ENCODE results near the gene ACKR2.
"Not testable (repeated sequence)": the region's sequence is repeated elsewhere in the genome, so short reads cannot be mapped to it uniquely, and the experiment has no call there.

ACKR2 gene

DNA sequence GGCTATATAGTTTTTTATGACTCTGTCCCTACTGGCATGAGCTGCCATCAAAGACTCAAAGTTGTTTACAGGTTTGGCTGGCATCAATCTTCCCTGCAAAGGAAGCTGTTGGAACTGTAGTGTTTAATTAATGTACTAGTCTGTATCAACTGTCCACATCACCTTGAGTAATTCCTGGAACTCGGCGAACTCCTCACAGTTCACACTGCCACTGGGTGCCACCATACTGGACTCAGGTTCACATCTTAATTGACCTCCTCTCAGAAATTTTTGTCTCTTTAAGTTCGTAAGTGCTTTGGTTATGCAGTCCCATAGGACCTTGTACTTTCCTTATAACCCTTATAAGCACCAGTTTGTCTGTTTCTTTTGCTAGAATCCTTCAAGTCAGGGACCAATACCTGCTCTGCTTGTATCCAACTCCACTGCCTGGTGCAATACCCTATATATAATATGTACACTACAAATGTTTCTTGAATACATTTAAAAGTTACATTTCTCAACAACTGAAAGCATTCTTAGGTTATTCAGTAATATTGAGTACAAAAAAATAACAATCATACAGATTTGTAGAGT lies 8.1 kb upstream of the ACKR2 start:
- in situ Hi-C loops (cut with HindIII; ENCODE audit: low sequenced_read_pairs): no loop called here

DNA sequence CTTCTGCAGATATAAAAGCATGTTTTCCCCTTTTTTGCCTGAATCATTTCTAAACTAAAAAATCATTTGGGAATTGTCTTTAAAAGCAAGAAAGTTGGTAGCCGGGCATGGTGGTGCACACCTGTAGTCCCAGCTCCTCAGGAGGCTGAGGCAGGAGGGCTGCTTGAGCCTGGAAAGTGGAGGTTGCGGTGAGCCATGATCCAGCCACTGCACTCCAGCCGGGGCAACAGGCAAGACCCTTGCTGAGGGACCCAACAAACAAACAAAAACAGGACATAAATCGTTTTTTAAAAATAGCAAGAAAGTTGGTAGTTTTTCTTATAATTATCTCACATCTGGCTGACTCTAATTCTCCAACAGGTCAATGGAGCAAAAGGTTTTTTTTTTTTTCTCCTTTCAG lies 7.5 kb upstream of the ACKR2 start:
- in situ Hi-C loops (cut with HindIII; ENCODE audit: low sequenced_read_pairs): no loop called here

- in situ Hi-C loops (cut with HindIII; ENCODE audit: low sequenced_read_pairs): no loop called here
Observed at GRCh38 chr3:42802876-42803413, 6.3 kb upstream of the ACKR2 start.

DNA sequence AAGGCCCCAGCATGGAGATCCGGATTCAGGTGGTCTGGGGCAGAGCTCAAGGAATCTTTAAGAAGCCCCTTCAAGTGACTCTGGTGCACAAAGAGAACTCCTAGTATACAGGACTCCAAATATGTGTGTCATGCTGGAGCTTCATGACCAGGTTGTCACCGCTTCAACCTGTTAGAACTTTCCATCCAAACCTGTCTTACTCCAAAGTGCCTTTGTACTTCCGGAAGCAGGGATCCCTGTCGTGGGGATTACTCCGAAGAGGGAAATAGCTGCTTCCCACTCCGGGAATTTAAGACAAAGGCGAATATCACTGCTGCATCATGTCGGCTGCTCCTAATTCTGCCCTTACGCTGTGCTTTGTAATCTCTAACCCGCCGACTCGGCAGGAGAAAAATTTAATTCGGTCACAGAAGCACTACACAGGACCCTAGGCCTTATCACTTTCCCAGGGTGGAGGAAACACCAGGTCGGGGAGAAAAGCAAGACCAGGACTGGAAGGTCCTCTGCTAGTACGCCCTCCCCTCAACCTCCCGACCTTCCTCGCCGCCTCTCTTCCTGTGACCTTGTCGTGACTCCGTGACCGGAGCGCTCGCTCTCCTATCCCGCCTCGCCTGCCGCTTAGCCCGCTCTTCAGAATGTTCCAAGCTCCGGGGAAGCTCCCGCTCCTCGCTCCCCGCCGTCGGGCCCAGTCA lies 5.7 kb upstream of the ACKR2 start:
- in situ Hi-C loops (cut with HindIII; ENCODE audit: low sequenced_read_pairs): no loop called here

- in situ Hi-C loops (cut with HindIII; ENCODE audit: low sequenced_read_pairs): no loop called here
Observed at GRCh38 chr3:42804106-42804830, 5.0 kb upstream of the ACKR2 start, which contains the start of gene HIGD1A. Gene HIGD1A (minus strand): TSS chr3:42804490. CDS start chr3:42794253, 10,237 bp downstream.

DNA sequence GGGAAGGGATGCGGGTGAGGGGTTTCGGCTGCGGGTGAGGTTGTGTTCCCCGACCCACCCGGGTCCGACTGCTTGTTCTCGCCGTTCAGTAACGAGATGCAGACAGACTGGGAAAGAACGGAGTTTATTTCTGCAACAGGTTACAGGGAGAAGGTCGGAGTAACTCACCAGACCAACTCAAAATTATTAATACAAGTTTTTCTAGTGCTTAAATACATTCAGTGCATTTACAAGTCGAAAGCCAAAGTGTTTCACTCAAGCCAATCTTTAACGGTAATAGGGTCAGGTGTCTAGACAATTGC lies 4.5 kb upstream of the ACKR2 start:
- in situ Hi-C loops (cut with HindIII; ENCODE audit: low sequenced_read_pairs): no loop called here

GRCh38 chr3:42805141-42805821 lies 4.0 kb upstream of the ACKR2 start:
- in situ Hi-C loops (cut with HindIII; ENCODE audit: low sequenced_read_pairs): no loop called here

GRCh38 chr3:42807929-42808328 lies 1.3 kb upstream of the ACKR2 start:
- in situ Hi-C loops (cut with HindIII; ENCODE audit: low sequenced_read_pairs): no loop called here

- in situ Hi-C loops (cut with HindIII; ENCODE audit: low sequenced_read_pairs): not testable (repeated sequence)
Observed at GRCh38 chr3:42810706-42811105, 1.5 kb downstream of the ACKR2 start.

- in situ Hi-C loops (cut with HindIII; ENCODE audit: low sequenced_read_pairs): not testable (repeated sequence)
Observed at GRCh38 chr3:42811118-42811883, 2.1 kb downstream of the ACKR2 start.

DNA sequence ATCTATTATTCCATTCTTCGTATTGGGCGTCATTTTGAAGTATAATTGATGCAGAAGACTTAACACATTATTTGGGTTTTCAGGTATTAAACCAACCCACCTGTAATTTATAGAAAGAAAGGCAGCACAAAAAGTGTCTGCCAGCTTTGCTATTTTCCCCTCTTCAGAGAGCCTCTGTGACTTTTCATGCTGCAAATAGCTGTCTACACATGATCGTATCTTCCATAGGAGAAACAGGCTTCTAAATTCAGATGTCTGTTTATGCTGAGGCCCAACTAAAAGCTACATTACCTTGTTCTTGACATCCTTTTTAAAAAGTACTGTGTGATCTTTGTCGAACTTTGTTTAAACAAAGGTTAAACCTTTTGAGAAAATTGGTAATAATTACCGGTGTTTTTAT lies 5.0 kb downstream of the ACKR2 start:
- in situ Hi-C loops (cut with HindIII; ENCODE audit: low sequenced_read_pairs): no loop called here

DNA sequence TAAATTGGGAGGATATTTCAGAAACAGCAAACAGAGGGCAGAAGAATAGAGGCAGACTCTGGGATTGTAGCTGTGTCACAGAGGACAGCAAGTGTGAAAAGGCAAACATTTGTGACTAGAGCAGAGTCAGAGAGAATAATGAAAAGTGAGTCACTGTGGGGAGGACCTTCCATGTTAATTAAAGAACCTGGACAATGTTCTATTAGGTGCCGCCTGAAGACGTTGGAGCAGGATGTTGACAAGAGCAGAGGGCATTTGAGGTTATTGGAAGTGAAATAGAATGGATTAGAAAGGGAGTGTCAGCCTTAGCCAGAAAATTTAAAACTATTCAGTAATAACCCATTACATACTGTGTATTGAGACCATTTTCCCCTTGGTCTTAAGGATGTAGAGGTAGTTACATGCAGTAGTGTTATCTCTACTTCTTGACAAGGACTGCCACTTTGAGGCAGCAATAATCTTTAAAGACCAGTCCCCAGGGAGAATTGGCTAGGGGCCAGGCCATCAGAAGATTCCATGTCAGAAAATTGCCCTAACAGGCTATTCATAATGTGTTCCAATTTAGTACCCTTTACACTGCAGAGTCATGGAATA lies 5.8 kb downstream of the ACKR2 start:
- in situ Hi-C loops (cut with HindIII; ENCODE audit: low sequenced_read_pairs): no loop called here

DNA sequence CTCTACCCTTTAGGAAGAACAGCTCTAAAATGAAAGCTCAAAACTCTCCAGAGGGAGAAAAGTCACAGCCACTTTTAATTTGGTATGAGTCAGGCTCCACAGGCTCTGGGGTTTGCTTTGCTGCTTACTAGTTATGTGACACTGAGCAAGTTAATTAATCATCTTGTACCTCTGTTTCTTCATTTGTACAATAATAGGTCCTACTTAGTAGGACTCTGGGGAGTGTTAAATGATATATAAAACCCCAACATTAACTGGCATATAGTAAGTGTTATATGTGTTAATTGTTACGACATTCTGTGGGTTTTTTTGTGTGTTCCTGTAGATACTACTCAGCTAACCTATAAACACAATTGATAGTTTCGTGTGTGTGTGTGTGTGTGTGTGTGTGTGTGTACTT lies 6.6 kb downstream of the ACKR2 start:
- in situ Hi-C loops (cut with HindIII; ENCODE audit: low sequenced_read_pairs): no loop called here

- in situ Hi-C loops (cut with HindIII; ENCODE audit: low sequenced_read_pairs): no loop called here
Observed at GRCh38 chr3:42819351-42819965, 10.2 kb downstream of the ACKR2 start.

GRCh38 chr3:42820746-42821051 lies 11.5 kb downstream of the ACKR2 start:
- in situ Hi-C loops (cut with HindIII; ENCODE audit: low sequenced_read_pairs): no loop called here

DNA sequence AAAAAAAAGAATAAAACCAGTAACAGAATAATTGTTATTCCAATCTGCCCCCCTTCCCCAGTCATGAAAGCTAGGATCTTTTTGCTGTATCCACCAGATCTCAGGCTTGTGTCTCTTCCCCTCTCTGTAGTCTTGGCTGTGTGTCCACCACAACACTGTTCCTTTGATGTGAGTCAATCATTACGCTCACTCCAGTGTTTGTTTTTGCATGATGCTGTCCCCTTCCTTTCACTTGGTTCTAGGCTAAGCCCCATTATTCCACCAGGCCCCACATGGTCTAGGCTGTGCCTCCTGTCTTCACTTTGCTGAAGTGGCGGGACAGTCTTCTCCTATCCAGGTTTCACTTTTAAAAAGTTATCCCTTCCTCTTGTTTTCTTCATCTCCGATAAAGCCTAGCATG lies 13.6 kb downstream of the ACKR2 start:
- in situ Hi-C loops (cut with HindIII; ENCODE audit: low sequenced_read_pairs): no loop called here

DNA sequence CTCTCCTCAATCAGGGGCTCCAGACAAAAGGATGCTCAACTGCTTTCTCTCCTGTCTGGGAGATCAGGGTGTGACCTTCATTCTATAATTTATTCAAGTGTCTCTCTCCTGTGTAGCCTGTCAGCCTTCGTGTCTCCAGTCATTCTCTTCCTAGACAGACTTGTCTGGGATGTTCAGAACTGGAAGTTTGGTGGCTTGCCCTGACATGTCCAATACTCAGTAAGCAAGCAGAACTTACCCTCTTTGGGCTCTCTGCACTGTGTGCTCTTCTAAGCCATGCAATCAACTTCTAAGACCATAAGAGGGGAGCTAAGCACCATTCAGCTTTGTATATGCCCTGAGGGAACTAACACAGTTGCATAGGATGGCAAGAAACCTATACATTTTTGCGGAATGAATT lies 14.1 kb downstream of the ACKR2 start:
- in situ Hi-C loops (cut with HindIII; ENCODE audit: low sequenced_read_pairs): no loop called here

- in situ Hi-C loops (cut with HindIII; ENCODE audit: low sequenced_read_pairs): no loop called here
Observed at GRCh38 chr3:42826141-42826540, 16.9 kb downstream of the ACKR2 start.

- in situ Hi-C loops (cut with HindIII; ENCODE audit: low sequenced_read_pairs): no loop called here
Observed at GRCh38 chr3:42827023-42827422, 17.8 kb downstream of the ACKR2 start.

GRCh38 chr3:42827654-42828053 lies 18.4 kb downstream of the ACKR2 start:
- in situ Hi-C loops (cut with HindIII; ENCODE audit: low sequenced_read_pairs): no loop called here
